Uterus (tissue), 4 donors: Measurements from ENCODE around the gene TMEM255B. TPM values are rescaled to one million over a fixed set of nuclear protein-coding genes. Genes with fewer than 3 reads are reported as not detected.
"Not testable (repeated sequence)": the region's sequence is repeated elsewhere in the genome, so short reads cannot be mapped to it uniquely, and the experiment has no call there.

Source experiments
- DNase-seq, 2 donors: peaks; one replicate each; pipeline ENCODE4 v3.0.0-alpha.2; 2019 to 2020
- H3K27ac ChIP-seq, 2 donors: fragments of 200-600 bp; sonication (generic); 1 replicate in 1 of 2; 2 replicates in 1 of 2; pipeline ENCODE4 v1.5.1; 2016 to 2018
- H3K27me3 ChIP-seq, 2 donors: fragments of 200-600 bp; sonication (generic); one replicate each; pipeline ENCODE4 v1.5.1; 2018 to 2019; ENCODE audit warnings: control low read depth in 1 of 2
- H3K36me3 ChIP-seq, 2 donors: fragments of 200-600 bp; sonication (generic); one replicate each; pipeline ENCODE4 v1.5.1; 2019; ENCODE audit warnings: control low read depth in 1 of 2
- H3K4me1 ChIP-seq, 2 donors: fragments of 200-600 bp; sonication (generic); one replicate each; pipeline ENCODE4 v1.5.1; 2018 to 2019; ENCODE audit warnings: control low read depth in 1 of 2
- H3K4me3 ChIP-seq, 2 donors: fragments of 200-600 bp; sonication (generic); 1 replicate in 1 of 2; 2 replicates in 1 of 2; pipeline ENCODE4 v1.5.1; 2018 to 2019; ENCODE audit warnings: mild to moderate bottlenecking in 1 of 2
- H3K9me3 ChIP-seq, 2 donors: fragments of 200-600 bp; sonication (generic); one replicate each; pipeline ENCODE4 v1.5.1; 2019; ENCODE audit warnings: control low read depth in 1 of 2
- CTCF ChIP-seq, 4 experiments: fragments of 200-600 bp in 2 of 4; fragments of 450-650 bp in 2 of 4; sonication (generic) in 2 of 4; IDR thresholded peaks; one replicate each; pipeline ENCODE4 v1.5.1; 2016 to 2019; ENCODE audit warnings: antibody characterized with exemption in 4 of 4, mild to moderate bottlenecking in 2 of 4, moderate library complexity in 1 of 4
- POLR2A ChIP-seq, 2 donors: fragments of 450-650 bp; IDR thresholded peaks; one replicate each; pipeline ENCODE4 v1.6.1; 2016; ENCODE audit warnings: antibody characterized with exemption in 2 of 2, mild to moderate bottlenecking in 1 of 2, moderate library complexity in 1 of 2
- intact Hi-C: fragments of 100-400 bp; cut with DNase I; formaldehyde crosslinking; loops from one replicate; pipeline ENCODE4 v1.15.1; 2023; ENCODE audit warnings: low total_unique reads
- total RNA-seq, 4 donors: library from RNA; depleted of rRNA in 3 of 4; stranded (reverse); fragments of >200 nt in 3 of 4; gene quantifications; one replicate each; pipeline versions ENCODE4 v1.1.0 to v1.2.4, GENCODE V29; 2014 to 2023
- donor health status: DM: yes; HTN: yes; CAD: no.

Gene TMEM255B
- total RNA-seq, 4 donors from 2014 or later = 1.8 to 143 (median 33.2) TPM

GRCh38 chr13:113789167-113789566 is 30.1 kb downstream of the TMEM255B start:
- intact Hi-C loops = no loop called here
- Histone ChIP-seq H3K4me3 (no peak overlapping the region), H3K4me1 (no peaks in the 10 kb centered on the region), H3K36me3 (no peaks in the 10 kb centered on the region), H3K27ac (no peak overlapping the region), H3K9me3 (no peaks in the 10 kb centered on the region), H3K27me3 (no peaks in the 10 kb centered on the region)
- no peak for DNase-seq
- TF ChIP-seq CTCF (IDR thresholded peaks at IDR 0.05) (no peak), POLR2A (IDR thresholded peaks at IDR 0.05) (no peak)

DNA sequence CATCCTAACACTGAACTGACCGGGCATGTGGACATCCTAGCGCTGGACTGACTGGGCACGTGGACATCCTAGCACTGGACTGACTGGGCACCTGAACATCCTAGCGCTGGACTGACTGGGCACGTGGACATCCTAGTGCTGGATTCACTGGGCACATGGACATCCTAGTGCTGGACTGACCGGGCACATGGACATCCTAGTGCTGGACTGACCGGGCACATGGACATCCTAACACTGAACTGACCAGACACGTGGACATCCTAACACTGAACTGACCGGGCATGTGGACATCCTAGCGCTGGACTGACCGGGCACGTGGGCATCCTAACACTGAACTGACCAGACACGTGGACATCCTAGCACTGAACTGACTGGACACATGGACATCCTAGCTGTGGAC is 30.9 kb downstream of the TMEM255B start:
- H3K27ac ChIP-seq, H3K4me1 ChIP-seq, H3K27me3 ChIP-seq, H3K9me3 ChIP-seq, H3K36me3 ChIP-seq, intact Hi-C loops, DNase-seq, H3K4me3 ChIP-seq: not testable (repeated sequence)

DNA sequence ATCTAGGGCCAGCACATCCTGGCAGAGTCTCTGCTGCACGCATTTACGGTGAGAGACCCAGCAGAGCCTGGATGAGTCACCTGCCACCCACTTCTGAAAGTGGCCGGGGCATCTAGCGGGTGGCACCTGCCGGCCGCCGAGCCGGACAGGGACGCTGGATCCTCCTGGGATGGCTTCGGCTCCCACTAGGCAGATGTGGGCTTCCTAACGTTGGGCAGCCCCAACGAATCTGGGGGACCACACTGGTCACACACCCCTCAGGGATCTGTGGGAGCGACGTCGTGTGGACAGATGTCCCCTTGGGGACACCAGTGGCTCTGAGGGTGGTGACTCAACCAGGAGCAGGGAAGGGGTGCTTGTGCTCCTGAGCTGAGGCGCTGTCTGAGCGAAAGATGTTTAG is 32.2 kb downstream of the TMEM255B start:
- Histone ChIP-seq H3K4me3 (no peak overlapping the region), H3K9me3 (no peaks in the 10 kb centered on the region), H3K27ac (no peak overlapping the region), H3K36me3 (no peaks in the 10 kb centered on the region), H3K4me1 (no peaks in the 10 kb centered on the region), H3K27me3 (no peaks in the 10 kb centered on the region)
- DNase-seq = no peak
- TF ChIP-seq CTCF (IDR thresholded peaks at IDR 0.05) (no peak), POLR2A (IDR thresholded peaks at IDR 0.05) (no peak)
- intact Hi-C loops = no loop called here

DNA sequence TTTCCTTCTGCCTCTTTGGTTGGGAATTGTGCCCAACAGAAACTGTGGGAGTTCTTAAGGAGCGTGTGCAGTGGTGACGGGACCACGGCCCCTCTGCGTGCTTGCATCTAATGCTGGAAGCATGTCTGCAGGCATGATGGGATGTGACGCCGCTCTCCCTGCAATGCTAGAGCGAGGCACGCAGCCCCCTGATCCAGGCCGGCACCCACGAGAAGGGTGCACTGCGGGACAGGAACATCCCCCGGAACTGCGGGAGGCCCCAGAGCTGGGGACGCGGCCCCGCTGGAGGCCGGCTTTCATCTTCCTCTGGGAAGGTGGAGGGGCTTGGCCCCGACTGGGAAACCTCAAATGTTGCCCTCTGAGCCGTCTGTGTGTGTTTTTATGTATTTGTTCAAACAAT is 32.7 kb downstream of the TMEM255B start:
- no peaks in the 10 kb centered on the region for H3K36me3 ChIP-seq
- intact Hi-C loops = no loop called here
- H3K4me1 ChIP-seq = no peaks in the 10 kb centered on the region
- H3K27me3 ChIP-seq = no peaks in the 10 kb centered on the region
- H3K9me3 ChIP-seq = no peaks in the 10 kb centered on the region
- no peak overlapping the region for H3K4me3 ChIP-seq
- H3K27ac ChIP-seq = no peak overlapping the region
- no peak for DNase-seq
- TF ChIP-seq CTCF (IDR thresholded peaks at IDR 0.05) = no peak
- TF ChIP-seq POLR2A (IDR thresholded peaks at IDR 0.05) = no peak

- Histone ChIP-seq H3K27me3 (no peaks in the 10 kb centered on the region), H3K9me3 (no peaks in the 10 kb centered on the region), H3K27ac (no peak overlapping the region), H3K4me3 (no peak overlapping the region), H3K4me1 (no peaks in the 10 kb centered on the region), H3K36me3 (no peaks in the 10 kb centered on the region)
- intact Hi-C loops = no loop called here
- DNase-seq = no peak
- TF ChIP-seq POLR2A (IDR thresholded peaks at IDR 0.05) (no peak), CTCF (IDR thresholded peaks at IDR 0.05) (no peak)
Observed at GRCh38 chr13:113792236-113792770, 33.3 kb downstream of the TMEM255B start.
